Vagina (tissue), 2 donors: ENCODE results near the gene ENOX1. TPM values are rescaled to one million over a fixed set of nuclear protein-coding genes. Genes with fewer than 3 reads are reported as not detected.

ENCODE experiments used
- DNase-seq, 2 donors: peaks; one replicate each; pipeline ENCODE4 v3.0.0-alpha.2; 2017; ENCODE audit errors: extremely low spot score in 2 of 2
- H3K27ac ChIP-seq: fragments of 200-600 bp; sonication (generic); one replicate; pipeline ENCODE4 v1.5.1; 2019
- H3K27me3 ChIP-seq: fragments of 200-600 bp; sonication (generic); one replicate; pipeline ENCODE4 v1.5.1; 2019
- H3K36me3 ChIP-seq, 2 donors: fragments of 200-600 bp; sonication (generic); one replicate each; pipeline ENCODE4 v1.5.1; 2017 to 2019
- H3K4me1 ChIP-seq: fragments of 200-600 bp; sonication (generic); one replicate; pipeline ENCODE4 v1.5.1; 2019
- H3K4me3 ChIP-seq, 2 donors: fragments of 200-600 bp; sonication (generic); 1 replicate in 1 of 2; 2 replicates in 1 of 2; pipeline ENCODE4 v1.5.1; 2016 to 2019
- H3K9me3 ChIP-seq: fragments of 200-600 bp; sonication (generic); one replicate; pipeline ENCODE4 v1.5.1; 2019
- POLR2A ChIP-seq, 2 donors: fragments of 450-650 bp; IDR thresholded peaks; one replicate each; pipeline ENCODE4 v1.6.1; 2017; ENCODE audit warnings: antibody characterized with exemption in 2 of 2, mild to moderate bottlenecking in 2 of 2, moderate library complexity in 2 of 2
- POLR2AphosphoS5 ChIP-seq, 2 donors: sonication (generic); formaldehyde crosslinking; IDR thresholded peaks; one replicate each; pipeline ENCODE4 v1.9.0; 2017; ENCODE audit warnings: antibody characterized with exemption in 2 of 2, mild to moderate bottlenecking in 2 of 2, low read depth in 1 of 2; ENCODE audit not compliant: insufficient read depth in 1 of 2
- intact Hi-C: fragments of 100-400 bp; cut with DNase I; formaldehyde crosslinking; loops from one replicate; pipeline ENCODE4 v1.15.1; 2023
- total RNA-seq: library from RNA; depleted of rRNA; stranded (reverse); fragments of >200 nt; gene quantifications from one replicate; pipeline ENCODE4 v1.2.3, GENCODE V29; 2016
- TF ChIP-seq, protein P1 (sequence below), 3 experiments: fragments of 450-650 bp in 2 of 3; fragments of 200-600 bp in 1 of 3; sonication (generic) in 1 of 3; IDR thresholded peaks; one replicate each; pipeline ENCODE4 v1.5.1; 2017 to 2019; ENCODE audit warnings: antibody characterized with exemption in 3 of 3, mild to moderate bottlenecking in 2 of 3, moderate library complexity in 2 of 3

ENOX1 gene
- total RNA-seq, 1 donor from 2014 or later, result 2.7 TPM

DNA sequence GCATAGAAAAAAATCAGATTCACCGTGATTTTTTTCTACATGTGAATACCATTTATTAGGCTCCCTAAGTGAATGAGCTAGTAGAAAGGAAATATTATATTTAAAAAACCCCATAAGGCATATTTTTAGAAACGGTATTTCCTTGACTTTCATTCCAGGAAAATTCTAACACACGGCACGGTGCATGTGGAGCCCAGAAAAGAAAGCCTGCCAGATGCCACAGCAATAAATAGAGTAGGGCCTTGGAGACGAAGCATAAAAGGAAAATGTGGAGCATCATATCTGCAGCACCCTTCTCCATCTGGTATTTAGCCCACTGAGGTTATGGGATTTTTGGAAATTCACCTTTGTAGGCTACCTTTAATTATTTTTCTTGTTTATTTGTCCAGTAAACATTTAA lies 314.4 kb downstream of the ENOX1 start:
- Histone ChIP-seq H3K4me3 (no peak overlapping the region), H3K27ac (no peak overlapping the region), H3K27me3 (no peaks in the 10 kb centered on the region), H3K4me1 (peaks cover 8% of the 10 kb centered on the region), H3K9me3 (no peaks in the 10 kb centered on the region), H3K36me3 (no peaks in the 10 kb centered on the region)
- no peak for DNase-seq
- intact Hi-C loops, result no loop called here
- no peak for TF ChIP-seq POLR2A (IDR thresholded peaks at IDR 0.05)
- TF ChIP-seq POLR2AphosphoS5 (IDR thresholded peaks at IDR 0.05; ENCODE audit: insufficient read depth in 1 of 2, low read depth in 1 of 2), result no peak
- TF ChIP-seq, protein P1, sequence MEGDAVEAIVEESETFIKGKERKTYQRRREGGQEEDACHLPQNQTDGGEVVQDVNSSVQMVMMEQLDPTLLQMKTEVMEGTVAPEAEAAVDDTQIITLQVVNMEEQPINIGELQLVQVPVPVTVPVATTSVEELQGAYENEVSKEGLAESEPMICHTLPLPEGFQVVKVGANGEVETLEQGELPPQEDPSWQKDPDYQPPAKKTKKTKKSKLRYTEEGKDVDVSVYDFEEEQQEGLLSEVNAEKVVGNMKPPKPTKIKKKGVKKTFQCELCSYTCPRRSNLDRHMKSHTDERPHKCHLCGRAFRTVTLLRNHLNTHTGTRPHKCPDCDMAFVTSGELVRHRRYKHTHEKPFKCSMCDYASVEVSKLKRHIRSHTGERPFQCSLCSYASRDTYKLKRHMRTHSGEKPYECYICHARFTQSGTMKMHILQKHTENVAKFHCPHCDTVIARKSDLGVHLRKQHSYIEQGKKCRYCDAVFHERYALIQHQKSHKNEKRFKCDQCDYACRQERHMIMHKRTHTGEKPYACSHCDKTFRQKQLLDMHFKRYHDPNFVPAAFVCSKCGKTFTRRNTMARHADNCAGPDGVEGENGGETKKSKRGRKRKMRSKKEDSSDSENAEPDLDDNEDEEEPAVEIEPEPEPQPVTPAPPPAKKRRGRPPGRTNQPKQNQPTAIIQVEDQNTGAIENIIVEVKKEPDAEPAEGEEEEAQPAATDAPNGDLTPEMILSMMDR (IDR thresholded peaks at IDR 0.05), result no peak

DNA sequence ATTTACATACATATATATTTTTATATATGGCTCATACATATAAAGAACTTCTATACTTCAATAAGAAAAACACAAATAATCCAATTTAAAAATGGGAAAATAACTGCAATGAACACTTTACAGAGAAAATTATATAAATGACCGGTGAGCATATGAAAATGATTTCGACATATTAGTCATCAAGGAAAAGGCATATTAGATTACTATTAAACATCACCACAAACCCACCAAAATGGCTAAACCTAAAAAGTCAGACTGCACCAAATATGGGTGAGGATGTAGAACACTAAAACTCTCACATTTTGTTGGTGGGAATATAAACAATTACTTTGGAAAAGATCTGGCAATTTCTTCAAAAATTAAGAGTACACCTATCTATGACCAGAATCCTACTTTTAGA lies 316.2 kb downstream of the ENOX1 start:
- TF ChIP-seq POLR2A (IDR thresholded peaks at IDR 0.05) (no peak), POLR2AphosphoS5 (IDR thresholded peaks at IDR 0.05; ENCODE audit: insufficient read depth in 1 of 2, low read depth in 1 of 2) (no peak)
- TF ChIP-seq, protein P1 (IDR thresholded peaks at IDR 0.05), result no peak
- no peak overlapping the region for H3K4me3 ChIP-seq
- no peak for DNase-seq
- intact Hi-C loops, result no loop called here
- H3K9me3 ChIP-seq, result no peaks in the 10 kb centered on the region
- H3K4me1 ChIP-seq, result peaks cover 8% of the 10 kb centered on the region
- no peaks in the 10 kb centered on the region for H3K36me3 ChIP-seq
- no peaks in the 10 kb centered on the region for H3K27me3 ChIP-seq
- H3K27ac ChIP-seq, result no peak overlapping the region

GRCh38 chr13:43469791-43470190 lies 317.0 kb downstream of the ENOX1 start:
- no peak overlapping the region for H3K4me3 ChIP-seq
- no peak overlapping the region for H3K27ac ChIP-seq
- H3K9me3 ChIP-seq, result no peaks in the 10 kb centered on the region
- H3K36me3 ChIP-seq, result no peaks in the 10 kb centered on the region
- peaks cover 8% of the 10 kb centered on the region for H3K4me1 ChIP-seq
- TF ChIP-seq, protein P1 (IDR thresholded peaks at IDR 0.05), result no peak
- TF ChIP-seq POLR2AphosphoS5 (IDR thresholded peaks at IDR 0.05; ENCODE audit: insufficient read depth in 1 of 2, low read depth in 1 of 2) (no peak), POLR2A (IDR thresholded peaks at IDR 0.05) (no peak)
- intact Hi-C loops, result no loop called here
- no peak for DNase-seq
- no peaks in the 10 kb centered on the region for H3K27me3 ChIP-seq

- no peak for DNase-seq
- intact Hi-C loops, result no loop called here
- Histone ChIP-seq H3K4me3 (no peak overlapping the region), H3K9me3 (no peaks in the 10 kb centered on the region), H3K27ac (no peak overlapping the region), H3K36me3 (no peaks in the 10 kb centered on the region), H3K4me1 (no peaks in the 10 kb centered on the region), H3K27me3 (no peaks in the 10 kb centered on the region)
- TF ChIP-seq POLR2AphosphoS5 (IDR thresholded peaks at IDR 0.05; ENCODE audit: insufficient read depth in 1 of 2, low read depth in 1 of 2), result no peak
- TF ChIP-seq, protein P1 (IDR thresholded peaks at IDR 0.05), result no peak
- TF ChIP-seq POLR2A (IDR thresholded peaks at IDR 0.05), result no peak
Measured at GRCh38 chr13:43464578-43465264, 322.1 kb downstream of the ENOX1 start.

DNA sequence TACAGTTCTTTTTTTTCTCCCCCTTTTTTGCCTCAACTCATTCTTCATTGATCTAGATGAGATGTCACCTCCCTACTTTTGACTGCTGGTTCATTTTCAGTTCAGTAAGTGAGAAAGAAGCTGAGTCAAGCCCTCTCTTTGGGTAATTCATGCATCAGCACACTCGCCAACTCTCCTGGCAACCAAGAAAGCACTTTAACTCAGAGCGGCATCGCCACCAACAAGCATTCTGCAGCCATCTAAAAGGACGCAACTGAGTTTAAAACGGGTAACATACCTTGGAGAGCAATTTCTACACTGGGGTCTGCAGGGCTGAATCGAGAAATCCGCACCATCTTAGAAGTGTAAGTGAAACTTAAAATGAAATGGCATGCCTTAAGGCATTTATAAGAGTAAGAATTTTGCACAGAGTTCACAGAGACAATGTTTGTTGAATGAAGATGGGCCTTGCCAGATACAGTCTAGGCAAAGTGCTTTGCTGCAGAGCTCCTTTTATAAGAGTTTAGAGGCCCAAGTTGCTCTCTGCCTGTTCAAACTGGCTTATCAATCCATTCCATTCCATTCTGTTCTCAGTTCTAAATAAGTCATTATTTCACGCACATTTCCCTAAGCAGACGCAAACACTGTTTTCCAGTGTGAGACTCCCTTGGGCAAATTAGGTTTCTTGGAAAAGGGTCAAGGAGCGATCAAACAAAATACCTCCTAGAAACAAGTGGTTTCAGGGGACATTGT lies 338.0 kb downstream of the ENOX1 start:
- Histone ChIP-seq H3K4me1 (no peaks in the 10 kb centered on the region), H3K36me3 (no peaks in the 10 kb centered on the region), H3K27ac (no peak overlapping the region), H3K9me3 (no peaks in the 10 kb centered on the region), H3K4me3 (no peak overlapping the region), H3K27me3 (no peaks in the 10 kb centered on the region)
- no peak for DNase-seq
- TF ChIP-seq, protein P1 (IDR thresholded peaks at IDR 0.05), result no peak
- TF ChIP-seq POLR2AphosphoS5 (IDR thresholded peaks at IDR 0.05; ENCODE audit: insufficient read depth in 1 of 2, low read depth in 1 of 2), result no peak
- no peak for TF ChIP-seq POLR2A (IDR thresholded peaks at IDR 0.05)
- intact Hi-C loops, result no loop called here
